B cell (primary cell): ENCODE results near the gene TRIO.

Source experiments
- CTCF ChIP-seq: fragments of 200-600 bp; IDR thresholded peaks from one replicate; pipeline ENCODE4 v1.8.0; 2022; ENCODE audit warnings: antibody characterized with exemption, mild to moderate bottlenecking
- EZH2 ChIP-seq: IDR thresholded peaks from 2 replicates; pipeline ENCODE4 v1.6.1; 2012; ENCODE audit warnings: borderline replicate concordance, low read depth, mild to moderate bottlenecking, moderate library complexity, low read length; ENCODE audit not compliant: insufficient read depth, poor library complexity, severe bottlenecking

- TF ChIP-seq CTCF = no peak
- no peak for TF ChIP-seq EZH2
These were observed 324.7 kb downstream of the TRIO start for GRCh38 chr5:14467886-14468285.
